Body of pancreas (tissue), 4 donors: ENCODE results near the gene ACOT6. TPM values are rescaled to one million over a fixed set of nuclear protein-coding genes. Genes with fewer than 3 reads are reported as not detected.

Source experiments
- ATAC-seq: fragments of 150-250 bp; one replicate; pipeline ENCODE4 v1.9.1; 2016
- DNase-seq, 4 donors: peaks; one replicate each; pipeline ENCODE4 v3.0.0-alpha.2; 2019
- H3K27ac ChIP-seq, 4 donors: fragments of 200-600 bp; sonication (generic); 1 replicate in 3 of 4; 2 replicates in 1 of 4; pipeline versions ENCODE4 v1.5.1 to v1.6.1; 2016 to 2019; ENCODE audit warnings: mild to moderate bottlenecking in 1 of 4, mixed read lengths in 1 of 4, moderate library complexity in 1 of 4
- H3K27me3 ChIP-seq, 2 donors: fragments of 200-600 bp; sonication (generic); one replicate each; pipeline ENCODE4 v1.6.0; 2016; ENCODE audit warnings: mild to moderate bottlenecking in 1 of 2
- H3K36me3 ChIP-seq, 2 donors: fragments of 200-600 bp; sonication (generic); replicated peaks in 1 of 2; 2 replicates each; pipeline ENCODE4 v1.5.1; 2016; ENCODE audit warnings: low read depth in 2 of 2; ENCODE audit not compliant: insufficient read depth in 1 of 2
- H3K4me1 ChIP-seq: fragments of 200-600 bp; sonication (generic); one replicate; pipeline ENCODE4 v1.6.0; 2016
- H3K4me3 ChIP-seq, 2 donors: fragments of 200-600 bp; sonication (generic); 1 replicate in 1 of 2; 2 replicates in 1 of 2; pipeline ENCODE4 v1.5.1; 2016 to 2019
- H3K9me3 ChIP-seq, 3 donors: fragments of 200-600 bp; sonication (generic); 1 replicate in 2 of 3; 2 replicates in 1 of 3; pipeline ENCODE4 v1.5.1; 2016
- CTCF ChIP-seq, 7 experiments: fragments of 450-650 bp in 4 of 7; fragments of 200-600 bp in 3 of 7; sonication (generic) in 3 of 7; IDR thresholded peaks; one replicate each; pipeline ENCODE4 v1.5.1; 2016 to 2019; ENCODE audit warnings: antibody characterized with exemption in 7 of 7
- POLR2A ChIP-seq, 3 donors: fragments of 450-650 bp; IDR thresholded peaks; one replicate each; pipeline ENCODE4 v1.6.1; 2016; ENCODE audit warnings: antibody characterized with exemption in 3 of 3, mild to moderate bottlenecking in 2 of 3
- WGBS, 2 donors: methylation state at CpG; one replicate each; pipeline ENCODE4 v1.1.5; 2017; 5-methylcytosine and 5-hydroxymethylcytosine counted together
- intact Hi-C: fragments of 100-400 bp; cut with DNase I; formaldehyde crosslinking; loops from one replicate; pipeline ENCODE4 v1.15.1; 2023
- total RNA-seq, 2 donors: library from RNA; depleted of rRNA; stranded (reverse); fragments of >200 nt; gene quantifications; one replicate each; pipeline ENCODE4 v1.1.0, GENCODE V29; 2016

Gene ACOT6
- total RNA-seq, 2 donors from 2014 or later = not detected

GRCh38 chr14:73637830-73638229, 25.5 kb downstream of the ACOT6 start:
- H3K9me3 ChIP-seq = no peaks in the 10 kb centered on the region
- no peaks in the 10 kb centered on the region for H3K27me3 ChIP-seq
- intact Hi-C loops = loop anchor here (10.0 kb wide), 1 partner anchor 123 kb away; no protein-coding TSS in a partner anchor

GRCh38 chr14:73640796-73641365, 28.6 kb downstream of the ACOT6 start:
- Histone ChIP-seq H3K4me1 (peaks cover 14% of the 10 kb centered on the region), H3K27me3 (no peaks in the 10 kb centered on the region), H3K9me3 (no peaks in the 10 kb centered on the region), H3K27ac (no peak overlapping the region), H3K36me3 (no peaks in the 10 kb centered on the region), H3K4me3 (no peak overlapping the region)
- WGBS, 2 donors = 87 to 91% methylated on average over 5 of the region's 5 CpGs
- TF ChIP-seq CTCF (IDR thresholded peaks at IDR 0.05) (no peak), POLR2A (IDR thresholded peaks at IDR 0.05) (no peak)
- DNase-seq (no peak), ATAC-seq (no peak)
- intact Hi-C loops = no loop called here

More at GRCh38 chr14:73637830-73638229, 25.5 kb downstream of the ACOT6 start:
- Histone ChIP-seq H3K36me3 (no peaks in the 10 kb centered on the region), H3K27ac (no peak overlapping the region), H3K4me3 (no peak overlapping the region), H3K4me1 (peaks cover 16% of the 10 kb centered on the region)
- no peak for DNase-seq
- TF ChIP-seq CTCF (IDR thresholded peaks at IDR 0.05) (no peak), POLR2A (IDR thresholded peaks at IDR 0.05) (no peak)
- no peak for ATAC-seq
- 76 to 77% methylated on average over 5 of the region's 5 CpGs for WGBS, 2 donors

GRCh38 chr14:73644531-73645247, 32.4 kb downstream of the ACOT6 start, which contains the start of gene DNAL1:
Gene DNAL1 (plus strand): TSS chr14:73644986. CDS start chr14:73645040, 54 bp downstream.
- peak within 1 kb of the TSS; percentile 28 to 92 for H3K4me3 ChIP-seq
- TF ChIP-seq CTCF (IDR thresholded peaks at IDR 0.05) = no peak
- peak; percentile 12 to 79 (median 74) for TF ChIP-seq POLR2A (IDR thresholded peaks at IDR 0.05)
- DNase-seq (peak; percentile 92 to 95 (median 94)), ATAC-seq (peak; percentile 100)
- H3K4me1 ChIP-seq = peaks cover 17% of the 10 kb centered on the region
- H3K9me3 ChIP-seq = no peaks in the 10 kb centered on the region
- no peaks in the 10 kb centered on the region for H3K36me3 ChIP-seq
- WGBS, 2 donors = 1% methylated on average over 23 to 43 of the region's 43 CpGs
- intact Hi-C loops = no loop called here
- H3K27me3 ChIP-seq = no peaks in the 10 kb centered on the region
- peak within 1 kb of the TSS; percentile 70 to 84 (median 78) for H3K27ac ChIP-seq

- no peaks in the 10 kb centered on the region for H3K36me3 ChIP-seq
- DNase-seq = no peak
- WGBS, 2 donors = 0 to 3% methylated on average over 6 to 7 of the region's 7 CpGs
Measured at GRCh38 chr14:73645248-73645610, 32.9 kb downstream of the ACOT6 start.

More at GRCh38 chr14:73645248-73645610, 32.9 kb downstream of the ACOT6 start:
- TF ChIP-seq CTCF (IDR thresholded peaks at IDR 0.05) = no peak
- no peak for TF ChIP-seq POLR2A (IDR thresholded peaks at IDR 0.05)
- Histone ChIP-seq H3K27ac (peak overlapping the region in 3 of 4 donors; percentile 74 to 84 (median 81)), H3K9me3 (no peaks in the 10 kb centered on the region), H3K27me3 (no peaks in the 10 kb centered on the region), H3K4me3 (peak overlapping the region; percentile 28 to 92), H3K4me1 (peaks cover 17% of the 10 kb centered on the region)
- no peak for ATAC-seq
- intact Hi-C loops = no loop called here
